ENCODE measurements around the gene WT1.

GRCh38 chr11:32472226-32472625 lies 36.9 kb upstream of the WT1 start:
- TF ChIP-seq GATA2 (IDR thresholded peaks at IDR 0.05; ENCODE audit: low read depth, low read length) (no peak), GATA3 (IDR thresholded peaks at IDR 0.05; ENCODE audit: low read depth, low read length) (no peak)

Measured in SH-SY5Y (cell line).